OCI-LY3 (cell line): ENCODE results near the gene NR2F1.

Experiments used
- CTCF ChIP-seq: fragments of 200-600, 300-600 bp; sonication (generic); IDR thresholded peaks from 2 replicates; pipeline ENCODE4 v1.5.1; 2014; ENCODE audit warnings: antibody characterized with exemption, low read length, low read depth
- EZH2phosphoT487 ChIP-seq: fragments of 200-600 bp; shearing (Covaris generic); IDR thresholded peaks from 2 replicates; pipeline ENCODE4 v1.6.1; 2018; ENCODE audit warnings: antibody characterized with exemption, mixed run types, low read depth

DNA sequence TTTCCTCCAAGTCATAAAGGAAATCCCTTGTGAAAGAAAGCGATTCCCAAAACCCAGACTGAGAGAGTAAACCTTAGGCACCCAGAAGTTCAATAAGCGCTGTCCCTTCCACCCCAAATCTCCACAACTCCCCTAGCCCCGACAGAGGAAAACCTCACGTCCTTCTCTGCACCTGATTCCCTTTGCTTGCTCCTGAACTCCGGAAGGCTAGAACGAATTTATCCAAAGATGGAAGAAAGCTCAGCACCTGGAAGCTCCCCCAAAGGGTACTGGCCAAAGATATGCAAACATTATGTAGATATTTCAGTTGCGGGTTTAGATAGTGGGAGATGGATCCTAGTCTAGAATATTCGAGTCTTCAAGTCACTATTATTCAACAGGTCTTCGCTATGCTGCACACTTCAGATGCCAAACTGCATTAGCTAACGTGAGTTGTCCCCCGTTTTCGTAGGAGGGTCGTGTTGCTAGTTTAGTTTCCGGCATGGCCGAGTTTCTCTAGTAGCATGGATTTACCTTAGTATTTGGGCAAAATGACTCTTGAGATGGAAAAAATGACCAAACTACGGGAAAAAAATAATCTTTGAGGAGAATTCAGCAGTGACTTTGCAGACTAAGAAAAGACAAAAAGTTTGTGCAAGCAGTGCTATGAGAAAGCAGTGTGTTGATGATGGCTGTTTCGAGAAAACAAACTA is 27.7 kb downstream of the NR2F1 start:
- no peak for TF ChIP-seq CTCF
- TF ChIP-seq EZH2phosphoT487, result no peak
